ENCODE results near the gene USP37. TPM values are rescaled to one million over a fixed set of nuclear protein-coding genes. Genes with fewer than 3 reads are reported as not detected.

The USP37 gene
- polyA plus RNA-seq, 1 of the 3 experiments (the other 2 are of a cell fraction): 0.95 TPM

DNA sequence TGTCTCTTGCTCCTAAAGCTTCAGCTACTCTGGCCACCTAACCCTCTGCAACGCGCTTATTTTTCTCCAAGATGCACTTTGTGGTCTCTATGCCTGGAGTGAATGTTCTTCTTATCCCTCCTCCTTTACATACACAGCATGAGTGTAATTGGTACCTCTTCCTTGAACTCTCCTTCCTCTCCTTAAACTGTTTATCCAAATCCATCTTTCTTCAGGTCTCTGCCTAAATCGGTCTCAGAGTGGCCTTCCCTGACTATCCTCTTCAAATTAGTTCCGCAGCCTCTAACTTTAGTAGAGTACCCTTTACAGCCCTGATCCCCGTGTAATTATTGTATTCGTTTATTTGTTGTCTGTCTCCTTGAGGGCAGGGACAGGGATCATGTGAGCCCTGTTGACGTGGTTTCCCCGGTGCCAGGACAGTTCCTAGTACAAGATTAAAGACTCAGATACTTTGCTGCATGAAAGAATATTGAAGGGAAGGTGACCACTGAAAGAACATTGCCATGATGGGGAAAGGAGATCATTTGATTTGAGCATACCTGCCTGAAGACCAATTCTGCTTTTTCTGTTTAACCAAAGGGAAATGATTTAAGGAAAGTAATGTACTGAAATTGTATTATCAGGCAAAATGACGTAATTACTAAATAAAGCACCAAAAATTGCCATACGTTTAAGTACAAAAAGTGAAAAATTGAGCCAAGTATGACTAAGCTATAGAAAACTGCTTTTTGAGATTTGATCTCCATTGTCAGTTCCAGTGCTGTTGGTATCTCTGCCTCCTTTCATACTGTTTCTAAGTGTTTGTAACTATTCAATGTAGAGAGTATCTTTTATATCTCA is 1.7 kb upstream of the USP37 start:
- Histone ChIP-seq H3K4me2 (peak overlapping the region; percentile 82), H3K36me3 (replicated peaks in 1 of 2; ENCODE audit: control insufficient read depth in 1 of 2, insufficient read depth in 2 of 2, low read length in 1 of 2) (peaks cover 16 to 24% of the 10 kb centered on the region in 2 experiments), H3K9ac (peak overlapping the region; percentile 91), H3K9me3 (no peaks in the 10 kb centered on the region), H3K79me2 (ENCODE audit: insufficient read depth) (peaks cover 97% of the 10 kb centered on the region), H3K4me1 (ENCODE audit: control insufficient read depth in 1 of 2, insufficient read depth in 2 of 2, low read depth in 1 of 2, low read length in 1 of 2) (peaks cover 5 to 14% of the 10 kb centered on the region in 2 experiments; a peak in 2 of 4 replicates), H3F3A (replicated peaks; ENCODE audit: insufficient read depth) (peaks cover 22% of the 10 kb centered on the region), H4K20me1 (ENCODE audit: insufficient read depth) (peaks cover 8% of the 10 kb centered on the region; the same call in 1 of the 2 replicates), H3K27ac (ENCODE audit: low read depth in 2 of 2, low read length in 1 of 2) (peak overlapping the region; percentile 85 to 88), H3K27me3 (ENCODE audit: insufficient read depth) (no peaks in the 10 kb centered on the region), H3K4me3 (ENCODE audit: low read depth in 2 of 2, low read length in 1 of 2) (peak overlapping the region; percentile 74 to 79), H3K9me2 (no peaks in the 10 kb centered on the region), H2AFZ (ENCODE audit: low read depth) (no peak overlapping the region; the same call in 1 of the 2 replicates)
- ChIA-PET POLR2A (interaction anchor here (1.1 kb wide), 1 partner anchor 38 kb away, joined by 6 read pairs; the partner anchor contains the start of gene PLCD4), CTCF (interaction anchor here (1.0 to 1.3 kb wide), 3 partner anchors 38 to 78 kb away, joined by 3 to 4 read pairs (median 4); partner anchors contain the start of gene PLCD4)
- TF ChIP-seq JUND (IDR thresholded peaks at IDR 0.05): peak; percentile 14; the same call in 1 of the 2 replicates
- peak; percentile 6; the same call in 1 of the 2 replicates for TF ChIP-seq FOSL2 (IDR thresholded peaks at IDR 0.05; ENCODE audit: borderline replicate concordance, low read depth)
- TF ChIP-seq, protein P1, sequence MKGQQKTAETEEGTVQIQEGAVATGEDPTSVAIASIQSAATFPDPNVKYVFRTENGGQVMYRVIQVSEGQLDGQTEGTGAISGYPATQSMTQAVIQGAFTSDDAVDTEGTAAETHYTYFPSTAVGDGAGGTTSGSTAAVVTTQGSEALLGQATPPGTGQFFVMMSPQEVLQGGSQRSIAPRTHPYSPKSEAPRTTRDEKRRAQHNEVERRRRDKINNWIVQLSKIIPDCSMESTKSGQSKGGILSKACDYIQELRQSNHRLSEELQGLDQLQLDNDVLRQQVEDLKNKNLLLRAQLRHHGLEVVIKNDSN (IDR thresholded peaks at IDR 0.05; ENCODE audit: borderline replicate concordance, low read depth): peak; percentile 39; the same call in 1 of the 2 replicates
- TF ChIP-seq, protein P2, sequence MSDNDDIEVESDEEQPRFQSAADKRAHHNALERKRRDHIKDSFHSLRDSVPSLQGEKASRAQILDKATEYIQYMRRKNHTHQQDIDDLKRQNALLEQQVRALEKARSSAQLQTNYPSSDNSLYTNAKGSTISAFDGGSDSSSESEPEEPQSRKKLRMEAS (IDR thresholded peaks at IDR 0.05; ENCODE audit: low read depth): 0 out of 2 replicates have a peak, but pooled peaks have one; percentile 19
- peak; percentile 39; the same call in 1 of the 2 replicates for TF ChIP-seq MEF2A (IDR thresholded peaks at IDR 0.05; ENCODE audit: borderline replicate concordance, low read depth)
- TF ChIP-seq CHD2 (IDR thresholded peaks at IDR 0.05; ENCODE audit: low read length, partially characterized antibody): no peak
- TF ChIP-seq YY1 (IDR thresholded peaks at IDR 0.05; ENCODE audit: low read depth): no peak
- peak; percentile 47; the same call in 1 of the 2 replicates for TF ChIP-seq NFIC (IDR thresholded peaks at IDR 0.05; ENCODE audit: borderline replicate concordance)
- 2% methylated on average over 10 of the region's 10 CpGs for WGBS (ENCODE audit: low lambda C conversion rate)
- peak; percentile 24 for DNase-seq

DNA sequence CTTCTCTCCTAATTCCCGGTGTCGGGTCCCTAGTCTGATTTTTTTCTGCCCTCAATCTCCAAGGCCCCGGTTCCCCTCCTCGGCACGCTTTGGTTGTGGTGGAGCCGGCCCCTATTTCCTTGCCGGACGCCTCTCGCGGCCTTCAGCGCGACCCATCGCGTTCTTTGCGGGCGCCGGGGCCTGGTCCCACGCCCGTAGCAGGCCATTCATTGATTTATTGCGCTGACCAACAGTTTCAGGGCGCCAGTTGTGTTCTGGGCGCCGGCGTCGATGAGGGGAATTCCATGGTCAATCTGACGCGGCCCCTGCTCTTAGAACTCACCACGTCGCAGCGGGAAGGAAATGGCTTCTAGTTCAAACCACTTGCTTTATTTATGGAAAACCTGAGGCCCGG is 884 bp upstream of the USP37 start:
- H4K20me1 ChIP-seq (ENCODE audit: insufficient read depth): peaks cover 8% of the 10 kb centered on the region; the same call in 1 of the 2 replicates
- H3K4me1 ChIP-seq (ENCODE audit: control insufficient read depth in 1 of 2, insufficient read depth in 2 of 2, low read depth in 1 of 2, low read length in 1 of 2): peaks cover 5 to 14% of the 10 kb centered on the region in 2 experiments; a peak in 2 of 4 replicates
- peak overlapping the region; percentile 84 for H2AFZ ChIP-seq (ENCODE audit: low read depth)
- H3K9me2 ChIP-seq: no peaks in the 10 kb centered on the region
- peaks cover 95% of the 10 kb centered on the region for H3K79me2 ChIP-seq (ENCODE audit: insufficient read depth)
- H3F3A ChIP-seq (replicated peaks; ENCODE audit: insufficient read depth): peaks cover 22% of the 10 kb centered on the region
- CTCF ChIA-PET: no interaction called here
- H3K4me2 ChIP-seq: peak overlapping the region; percentile 82
- peak overlapping the region; percentile 91 for H3K9ac ChIP-seq
- peak overlapping the region; percentile 85 to 88 for H3K27ac ChIP-seq (ENCODE audit: low read depth in 2 of 2, low read length in 1 of 2)
- H3K36me3 ChIP-seq (replicated peaks in 1 of 2; ENCODE audit: control insufficient read depth in 1 of 2, insufficient read depth in 2 of 2, low read length in 1 of 2): peaks cover 8 to 16% of the 10 kb centered on the region in 2 experiments
- peak; percentile 55 for DNase-seq
- peak overlapping the region; percentile 74 to 79 for H3K4me3 ChIP-seq (ENCODE audit: low read depth in 2 of 2, low read length in 1 of 2)
- 1% methylated on average over 31 of the region's 31 CpGs for WGBS (ENCODE audit: low lambda C conversion rate)
- H3K9me3 ChIP-seq: no peaks in the 10 kb centered on the region
- POLR2A ChIA-PET: no interaction called here
- no peaks in the 10 kb centered on the region for H3K27me3 ChIP-seq (ENCODE audit: insufficient read depth)
- TF ChIP-seq RXRA (IDR thresholded peaks at IDR 0.05; ENCODE audit: borderline replicate concordance, low read depth) (no peak), RFX5 (IDR thresholded peaks at IDR 0.05; ENCODE audit: low read length) (no peak), TCF12 (IDR thresholded peaks at IDR 0.05) (no peak), GABPA (IDR thresholded peaks at IDR 0.05; ENCODE audit: low read depth) (no peak), GATA2 (CRISPR knock-in tag; IDR thresholded peaks at IDR 0.05) (no peak), RAD21 (IDR thresholded peaks at IDR 0.05; ENCODE audit: low read length) (no peak), FOXM1 (IDR thresholded peaks at IDR 0.05; ENCODE audit: low read depth) (no peak), YY1 (IDR thresholded peaks at IDR 0.05; ENCODE audit: low read depth) (0 out of 2 replicates have a peak, but pooled peaks have one; percentile 21), FOSL2 (IDR thresholded peaks at IDR 0.05; ENCODE audit: borderline replicate concordance, low read depth) (no peak), POLR2AphosphoS5 (IDR thresholded peaks at IDR 0.05; ENCODE audit: low read depth, low read length) (no peak)
- TF ChIP-seq, protein P3, sequence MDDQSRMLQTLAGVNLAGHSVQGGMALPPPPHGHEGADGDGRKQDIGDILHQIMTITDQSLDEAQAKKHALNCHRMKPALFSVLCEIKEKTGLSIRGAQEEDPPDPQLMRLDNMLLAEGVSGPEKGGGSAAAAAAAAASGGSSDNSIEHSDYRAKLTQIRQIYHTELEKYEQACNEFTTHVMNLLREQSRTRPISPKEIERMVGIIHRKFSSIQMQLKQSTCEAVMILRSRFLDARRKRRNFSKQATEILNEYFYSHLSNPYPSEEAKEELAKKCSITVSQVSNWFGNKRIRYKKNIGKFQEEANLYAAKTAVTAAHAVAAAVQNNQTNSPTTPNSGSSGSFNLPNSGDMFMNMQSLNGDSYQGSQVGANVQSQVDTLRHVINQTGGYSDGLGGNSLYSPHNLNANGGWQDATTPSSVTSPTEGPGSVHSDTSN (IDR thresholded peaks at IDR 0.05): 0 out of 2 replicates have a peak, but pooled peaks have one; percentile 20
- TF ChIP-seq, protein P1 (IDR thresholded peaks at IDR 0.05; ENCODE audit: borderline replicate concordance, low read depth): no peak
- TF ChIP-seq, protein P4, sequence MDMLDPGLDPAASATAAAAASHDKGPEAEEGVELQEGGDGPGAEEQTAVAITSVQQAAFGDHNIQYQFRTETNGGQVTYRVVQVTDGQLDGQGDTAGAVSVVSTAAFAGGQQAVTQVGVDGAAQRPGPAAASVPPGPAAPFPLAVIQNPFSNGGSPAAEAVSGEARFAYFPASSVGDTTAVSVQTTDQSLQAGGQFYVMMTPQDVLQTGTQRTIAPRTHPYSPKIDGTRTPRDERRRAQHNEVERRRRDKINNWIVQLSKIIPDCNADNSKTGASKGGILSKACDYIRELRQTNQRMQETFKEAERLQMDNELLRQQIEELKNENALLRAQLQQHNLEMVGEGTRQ (IDR thresholded peaks at IDR 0.05; ENCODE audit: borderline replicate concordance, low read depth, low read length): no peak
- TF ChIP-seq, protein P5, sequence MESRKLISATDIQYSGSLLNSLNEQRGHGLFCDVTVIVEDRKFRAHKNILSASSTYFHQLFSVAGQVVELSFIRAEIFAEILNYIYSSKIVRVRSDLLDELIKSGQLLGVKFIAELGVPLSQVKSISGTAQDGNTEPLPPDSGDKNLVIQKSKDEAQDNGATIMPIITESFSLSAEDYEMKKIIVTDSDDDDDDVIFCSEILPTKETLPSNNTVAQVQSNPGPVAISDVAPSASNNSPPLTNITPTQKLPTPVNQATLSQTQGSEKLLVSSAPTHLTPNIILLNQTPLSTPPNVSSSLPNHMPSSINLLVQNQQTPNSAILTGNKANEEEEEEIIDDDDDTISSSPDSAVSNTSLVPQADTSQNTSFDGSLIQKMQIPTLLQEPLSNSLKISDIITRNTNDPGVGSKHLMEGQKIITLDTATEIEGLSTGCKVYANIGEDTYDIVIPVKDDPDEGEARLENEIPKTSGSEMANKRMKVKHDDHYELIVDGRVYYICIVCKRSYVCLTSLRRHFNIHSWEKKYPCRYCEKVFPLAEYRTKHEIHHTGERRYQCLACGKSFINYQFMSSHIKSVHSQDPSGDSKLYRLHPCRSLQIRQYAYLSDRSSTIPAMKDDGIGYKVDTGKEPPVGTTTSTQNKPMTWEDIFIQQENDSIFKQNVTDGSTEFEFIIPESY (IDR thresholded peaks at IDR 0.05; ENCODE audit: borderline replicate concordance, low read depth): 0 out of 2 replicates have a peak, but pooled peaks have one; percentile 8
